ENCODE results near the gene ASH1L. TPM values are rescaled to one million over a fixed set of nuclear protein-coding genes. Genes with fewer than 3 reads are reported as not detected.

The ASH1L gene
- total RNA-seq, 1 experiment from 2014 or later: 71.8 TPM

DNA sequence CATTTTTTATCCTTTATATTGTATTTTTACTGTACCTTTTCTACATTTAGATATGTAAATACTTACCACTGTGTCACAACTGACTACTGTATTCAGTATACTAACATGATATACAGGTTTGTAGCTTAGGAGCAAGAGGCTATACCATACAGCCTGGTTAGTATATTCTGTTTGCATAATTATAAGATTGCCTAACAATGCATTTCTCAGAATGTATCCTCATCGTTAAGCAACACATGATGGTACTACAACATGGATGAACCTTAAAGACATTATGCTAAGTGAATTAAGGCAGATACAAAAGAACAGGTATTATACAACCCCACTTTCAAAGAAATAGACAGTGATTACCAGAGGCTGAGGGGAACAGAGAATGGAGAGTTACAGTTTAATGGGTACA is 179.2 kb downstream of the ASH1L start:
- CTCF ChIA-PET: interaction anchor here (0.6 kb wide), 1 partner anchor 82 kb away, joined by 3 read pairs; no protein-coding TSS in a partner anchor
- intact Hi-C loops (cut with micrococcal nuclease; ENCODE audit: unreplicated experiment): no loop called here
- TF ChIP-seq, protein P1, sequence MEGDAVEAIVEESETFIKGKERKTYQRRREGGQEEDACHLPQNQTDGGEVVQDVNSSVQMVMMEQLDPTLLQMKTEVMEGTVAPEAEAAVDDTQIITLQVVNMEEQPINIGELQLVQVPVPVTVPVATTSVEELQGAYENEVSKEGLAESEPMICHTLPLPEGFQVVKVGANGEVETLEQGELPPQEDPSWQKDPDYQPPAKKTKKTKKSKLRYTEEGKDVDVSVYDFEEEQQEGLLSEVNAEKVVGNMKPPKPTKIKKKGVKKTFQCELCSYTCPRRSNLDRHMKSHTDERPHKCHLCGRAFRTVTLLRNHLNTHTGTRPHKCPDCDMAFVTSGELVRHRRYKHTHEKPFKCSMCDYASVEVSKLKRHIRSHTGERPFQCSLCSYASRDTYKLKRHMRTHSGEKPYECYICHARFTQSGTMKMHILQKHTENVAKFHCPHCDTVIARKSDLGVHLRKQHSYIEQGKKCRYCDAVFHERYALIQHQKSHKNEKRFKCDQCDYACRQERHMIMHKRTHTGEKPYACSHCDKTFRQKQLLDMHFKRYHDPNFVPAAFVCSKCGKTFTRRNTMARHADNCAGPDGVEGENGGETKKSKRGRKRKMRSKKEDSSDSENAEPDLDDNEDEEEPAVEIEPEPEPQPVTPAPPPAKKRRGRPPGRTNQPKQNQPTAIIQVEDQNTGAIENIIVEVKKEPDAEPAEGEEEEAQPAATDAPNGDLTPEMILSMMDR (IDR thresholded peaks at IDR 0.05; ENCODE audit: unreplicated experiment): no peak
- no TSS peak for BruUV-seq (replicated peaks)
- Mint-ChIP-seq H3K4me3 (ENCODE audit: low read depth, unreplicated experiment) (no peak overlapping the region), H3K4me1 (ENCODE audit: low read depth, unreplicated experiment) (no peaks in the 10 kb centered on the region), H3K36me3 (ENCODE audit: insufficient read depth, unreplicated experiment) (peaks cover 40% of the 10 kb centered on the region), H3K27me3 (ENCODE audit: unreplicated experiment) (no peaks in the 10 kb centered on the region), H3K9me3 (ENCODE audit: low read depth, unreplicated experiment) (peaks cover 6% of the 10 kb centered on the region), H3K27ac (ENCODE audit: unreplicated experiment) (no peak overlapping the region)
- no peak for DNase-seq

DNA sequence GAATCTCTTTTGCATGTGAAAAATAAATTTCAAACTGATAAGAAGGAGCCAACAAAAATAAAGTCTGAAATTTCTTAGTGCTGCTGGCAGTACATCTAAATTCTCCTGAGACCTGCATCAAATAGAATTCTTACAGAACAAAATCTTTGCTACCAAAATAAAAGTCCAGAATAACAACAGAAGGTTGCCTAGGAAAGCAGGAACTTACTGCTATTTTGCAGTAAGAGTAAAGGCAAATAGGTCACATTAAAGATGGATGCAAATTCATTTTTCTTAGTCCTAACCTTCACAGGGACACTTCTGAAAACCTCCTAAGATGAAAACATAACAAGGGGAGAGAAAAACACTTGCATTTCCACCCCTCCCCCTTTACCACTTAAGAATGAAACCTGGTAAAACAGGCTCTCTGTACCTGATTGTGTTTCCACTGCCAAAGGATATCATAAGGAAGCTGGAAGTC is 182.9 kb downstream of the ASH1L start:
- CTCF ChIA-PET: interaction anchor here (1.3 kb wide), 1 partner anchor 125 kb away, joined by 5 read pairs; no protein-coding TSS in a partner anchor
- no peak overlapping the region for H3K27ac Mint-ChIP-seq (ENCODE audit: unreplicated experiment)
- no TSS peak for BruUV-seq (replicated peaks)
- no peak overlapping the region for H3K4me3 Mint-ChIP-seq (ENCODE audit: low read depth, unreplicated experiment)
- TF ChIP-seq, protein P1 (IDR thresholded peaks at IDR 0.05; ENCODE audit: unreplicated experiment): no peak
- no peak for DNase-seq
- peaks cover 43% of the 10 kb centered on the region for H3K36me3 Mint-ChIP-seq (ENCODE audit: insufficient read depth, unreplicated experiment)
- intact Hi-C loops (cut with micrococcal nuclease; ENCODE audit: unreplicated experiment): no loop called here
- no peaks in the 10 kb centered on the region for H3K4me1 Mint-ChIP-seq (ENCODE audit: low read depth, unreplicated experiment)
- no peaks in the 10 kb centered on the region for H3K27me3 Mint-ChIP-seq (ENCODE audit: unreplicated experiment)
- no peaks in the 10 kb centered on the region for H3K9me3 Mint-ChIP-seq (ENCODE audit: low read depth, unreplicated experiment)

DNA sequence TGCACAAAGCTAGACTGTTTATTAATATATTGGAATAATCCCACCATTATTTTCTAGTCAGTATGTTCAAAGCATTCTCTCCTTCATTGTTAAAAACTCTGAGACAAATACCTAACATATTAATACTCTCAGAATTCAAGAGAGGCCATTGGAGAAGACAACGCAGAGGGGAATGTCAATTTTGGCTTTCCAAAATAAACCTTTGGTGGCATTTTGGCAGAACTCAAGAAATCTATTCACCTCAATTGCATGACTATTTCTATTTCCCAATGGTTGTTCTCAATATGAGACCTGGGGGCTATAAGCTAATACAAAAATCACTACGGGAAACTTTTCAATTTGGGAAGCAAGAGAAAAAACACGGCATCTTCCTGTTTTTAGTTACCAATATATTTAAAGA is 183.4 kb downstream of the ASH1L start:
- no TSS peak for BruUV-seq (replicated peaks)
- peaks cover 48% of the 10 kb centered on the region for H3K36me3 Mint-ChIP-seq (ENCODE audit: insufficient read depth, unreplicated experiment)
- TF ChIP-seq, protein P1 (IDR thresholded peaks at IDR 0.05; ENCODE audit: unreplicated experiment): no peak
- CTCF ChIA-PET: no interaction called here
- no peaks in the 10 kb centered on the region for H3K27me3 Mint-ChIP-seq (ENCODE audit: unreplicated experiment)
- H3K9me3 Mint-ChIP-seq (ENCODE audit: low read depth, unreplicated experiment): no peaks in the 10 kb centered on the region
- H3K4me3 Mint-ChIP-seq (ENCODE audit: low read depth, unreplicated experiment): no peak overlapping the region
- H3K27ac Mint-ChIP-seq (ENCODE audit: unreplicated experiment): no peak overlapping the region
- intact Hi-C loops (cut with micrococcal nuclease; ENCODE audit: unreplicated experiment): no loop called here
- no peak for DNase-seq
- H3K4me1 Mint-ChIP-seq (ENCODE audit: low read depth, unreplicated experiment): no peaks in the 10 kb centered on the region

DNA sequence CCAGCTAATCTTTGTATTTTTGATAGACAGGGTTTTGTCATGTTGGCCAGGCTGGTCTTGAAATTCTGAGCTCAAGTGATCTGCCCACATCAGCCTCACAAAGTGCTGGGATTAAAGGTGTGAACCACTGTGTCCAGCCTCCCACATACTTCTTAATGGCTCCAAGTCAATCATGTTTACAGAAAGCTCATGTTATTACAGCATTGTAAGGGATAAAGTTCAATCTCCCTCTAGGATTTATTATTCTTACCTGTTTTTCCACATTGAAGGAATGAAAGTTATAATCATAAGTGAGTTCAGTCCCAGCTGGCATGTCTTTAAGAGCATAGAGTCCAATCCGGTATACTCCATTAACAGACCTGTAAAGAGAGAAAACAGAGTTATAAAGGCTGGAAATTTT is 202.6 kb downstream of the ASH1L start:
- intact Hi-C loops (cut with micrococcal nuclease; ENCODE audit: unreplicated experiment): no loop called here
- H3K4me3 Mint-ChIP-seq (ENCODE audit: low read depth, unreplicated experiment): no peak overlapping the region
- CTCF ChIA-PET: no interaction called here

More for the DNA sequence above, 202.6 kb downstream of the ASH1L start:
- H3K27ac Mint-ChIP-seq (ENCODE audit: unreplicated experiment): no peak overlapping the region
- H3K9me3 Mint-ChIP-seq (ENCODE audit: low read depth, unreplicated experiment): no peaks in the 10 kb centered on the region
- peaks cover 57% of the 10 kb centered on the region for H3K36me3 Mint-ChIP-seq (ENCODE audit: insufficient read depth, unreplicated experiment)
- TF ChIP-seq, protein P1 (IDR thresholded peaks at IDR 0.05; ENCODE audit: unreplicated experiment): no peak
- no peaks in the 10 kb centered on the region for H3K4me1 Mint-ChIP-seq (ENCODE audit: low read depth, unreplicated experiment)
- H3K27me3 Mint-ChIP-seq (ENCODE audit: unreplicated experiment): no peaks in the 10 kb centered on the region
- no peak for DNase-seq
- BruUV-seq (replicated peaks): no TSS peak
